HepG2 (cell line): ENCODE measurements around the gene PMVK.

Experiments used
- CREB1 ChIP-seq, 2 experiments: fragments of 450-650 bp in 1 of 2; IDR thresholded peaks; 2 replicates each; pipeline ENCODE4 v1.6.1; 2016 to 2017; ENCODE audit warnings: control low read depth in 1 of 2, mild to moderate bottlenecking in 1 of 2, missing compliant biosample characterization in 1 of 2, missing genetic modification characterization in 1 of 2
- MAZ ChIP-seq, 2 experiments: sonication (generic) in 1 of 2; formaldehyde crosslinking in 1 of 2; IDR thresholded peaks; 2 replicates each; pipeline versions ENCODE4 v1.5.0 to v1.6.1; 2012 to 2020; ENCODE audit warnings: low read depth in 2 of 2, mild to moderate bottlenecking in 2 of 2, borderline replicate concordance in 1 of 2, improper control_type of control experiment in 1 of 2, low read length in 1 of 2, missing genetic modification reagents in 1 of 2, moderate library complexity in 1 of 2
- RAD21 ChIP-seq: fragments of 450-650 bp; formaldehyde crosslinking; IDR thresholded peaks from 2 replicates; pipeline ENCODE4 v1.5.0; 2020; ENCODE audit warnings: mild to moderate bottlenecking
- TP53 ChIP-seq: sonication (generic); formaldehyde crosslinking; conservative IDR thresholded peaks from 2 replicates; pipeline ENCODE4 v1.4.0; 2020; ENCODE audit warnings: missing genetic modification reagents
- ZFP91 ChIP-seq: sonication (generic); formaldehyde crosslinking; IDR thresholded peaks from 2 replicates; pipeline ENCODE4 v1.9.0; 2022; ENCODE audit warnings: missing genetic modification reagents, mild to moderate bottlenecking, borderline replicate concordance

DNA sequence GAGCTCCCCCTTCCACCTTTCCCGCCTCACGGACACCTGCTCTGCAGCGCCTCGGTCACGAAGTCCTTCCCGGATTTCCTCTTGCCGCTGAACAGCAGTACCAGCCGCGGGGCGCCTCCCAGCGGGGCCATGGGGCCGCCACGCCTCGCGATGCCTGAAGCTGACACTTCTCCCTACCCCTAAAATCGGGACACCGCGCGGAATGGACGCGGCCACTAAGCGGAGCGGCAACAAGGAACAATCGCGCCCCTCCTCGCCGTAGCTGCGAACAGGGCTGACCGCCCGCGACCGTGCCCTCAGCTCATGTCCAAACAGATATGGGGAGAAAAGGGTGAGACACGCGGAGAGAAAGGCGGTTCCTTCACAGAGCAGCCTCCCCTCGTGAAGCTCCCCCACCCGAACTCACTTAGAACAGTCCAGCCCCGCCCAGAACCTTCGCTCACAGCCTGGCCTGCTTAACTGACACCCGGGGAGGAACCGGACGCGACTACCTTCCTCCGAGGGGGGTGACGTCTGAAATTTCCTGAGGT lies at the start of gene PMVK:
- TF ChIP-seq TP53 (no peak), MAZ (IDR thresholded peaks at IDR 0.05; ENCODE audit: borderline replicate concordance, low read depth, low read length) (no peak), MAZ (CRISPR knock-in tag; IDR thresholded peaks at IDR 0.05; ENCODE audit: low read depth) (peak; percentile 96), ZFP91 (CRISPR knock-in tag) (peak; percentile 95), RAD21 (CRISPR knock-in tag) (peak; percentile 68), CREB1 (IDR thresholded peaks at IDR 0.05) (no peak), CREB1 (CRISPR knock-in tag; IDR thresholded peaks at IDR 0.05) (no peak)
